Peyer's patch (tissue), 4 donors: Measurements from ENCODE around the gene TYW1B. TPM values are rescaled to one million over a fixed set of nuclear protein-coding genes. Genes with fewer than 3 reads are reported as not detected.
"Not testable (repeated sequence)": the region's sequence is repeated elsewhere in the genome, so short reads cannot be mapped to it uniquely, and the experiment has no call there.

Experiments
- DNase-seq, 3 donors: peaks; one replicate each; pipeline ENCODE4 v3.0.0-alpha.2; 2017 to 2019
- H3K27ac ChIP-seq, 4 donors: fragments of 200-600 bp; sonication (generic); one replicate each; pipeline ENCODE4 v1.5.1; 2016 to 2019
- H3K27me3 ChIP-seq, 2 donors: fragments of 200-600 bp; sonication (generic); one replicate each; pipeline ENCODE4 v1.5.1; 2019
- H3K36me3 ChIP-seq, 3 donors: fragments of 200-600 bp; sonication (generic); one replicate each; pipeline ENCODE4 v1.5.1; 2016 to 2019
- H3K4me1 ChIP-seq, 4 donors: fragments of 200-600 bp; sonication (generic); one replicate each; pipeline ENCODE4 v1.5.1; 2016 to 2019
- H3K4me3 ChIP-seq, 4 donors: fragments of 200-600 bp; sonication (generic); 1 replicate in 3 of 4; 2 replicates in 1 of 4; pipeline ENCODE4 v1.5.1; 2016 to 2019; ENCODE audit warnings: mild to moderate bottlenecking in 1 of 4
- H3K9me3 ChIP-seq, 4 donors: fragments of 200-600 bp; sonication (generic); one replicate each; pipeline ENCODE4 v1.5.1; 2016 to 2019; ENCODE audit warnings: mild to moderate bottlenecking in 1 of 4
- CTCF ChIP-seq, 6 experiments: fragments of 450-650 bp in 4 of 6; fragments of 200-600 bp in 2 of 6; sonication (generic) in 1 of 6; IDR thresholded peaks; one replicate each; pipeline ENCODE4 v1.5.1; 2017 to 2019; ENCODE audit warnings: antibody characterized with exemption in 6 of 6, mild to moderate bottlenecking in 3 of 6, moderate library complexity in 1 of 6
- POLR2A ChIP-seq, 2 donors: fragments of 450-650 bp; IDR thresholded peaks; one replicate each; pipeline ENCODE4 v1.5.1; 2017; ENCODE audit warnings: antibody characterized with exemption in 2 of 2, mild to moderate bottlenecking in 2 of 2, moderate library complexity in 2 of 2
- total RNA-seq, 4 donors: library from RNA; depleted of rRNA; stranded (reverse); fragments of >200 nt; gene quantifications; one replicate each; pipeline ENCODE4 v1.1.0, GENCODE V29; 2016

Gene TYW1B
- total RNA-seq, 4 donors from 2014 or later = 4.9 to 50.3 (median 9.7) TPM

- no peak overlapping the region for H3K27ac ChIP-seq
- no peak for DNase-seq
Observed at GRCh38 chr7:72622532-72622931, 205.5 kb downstream of the TYW1B start.

GRCh38 chr7:72621761-72622187 lies 206.2 kb downstream of the TYW1B start:
- not testable (repeated sequence) for H3K36me3 ChIP-seq, H3K9me3 ChIP-seq, H3K27me3 ChIP-seq, H3K4me3 ChIP-seq, DNase-seq, H3K4me1 ChIP-seq, H3K27ac ChIP-seq

More at GRCh38 chr7:72622532-72622931, 205.5 kb downstream of the TYW1B start:
- Histone ChIP-seq H3K27me3 (no peaks in the 10 kb centered on the region), H3K36me3 (no peaks in the 10 kb centered on the region), H3K4me3 (no peak overlapping the region), H3K9me3 (no peaks in the 10 kb centered on the region), H3K4me1 (no peaks in the 10 kb centered on the region)
- TF ChIP-seq POLR2A (IDR thresholded peaks at IDR 0.05) (no peak), CTCF (IDR thresholded peaks at IDR 0.05) (no peak)

- not testable (repeated sequence) for H3K27me3 ChIP-seq, H3K4me3 ChIP-seq, H3K4me1 ChIP-seq, H3K27ac ChIP-seq, DNase-seq, H3K36me3 ChIP-seq, H3K9me3 ChIP-seq
Observed at GRCh38 chr7:72620923-72621322, 207.1 kb downstream of the TYW1B start.

GRCh38 chr7:72618435-72619180 lies 209.4 kb downstream of the TYW1B start:
- not testable (repeated sequence) for H3K4me3 ChIP-seq, DNase-seq, H3K27ac ChIP-seq, H3K9me3 ChIP-seq, H3K27me3 ChIP-seq, H3K36me3 ChIP-seq, H3K4me1 ChIP-seq

- not testable (repeated sequence) for DNase-seq, H3K27me3 ChIP-seq, H3K4me3 ChIP-seq, H3K9me3 ChIP-seq, H3K27ac ChIP-seq, H3K36me3 ChIP-seq, H3K4me1 ChIP-seq
Observed at GRCh38 chr7:72609761-72610160, 218.2 kb downstream of the TYW1B start.

- H3K4me1 ChIP-seq, H3K27me3 ChIP-seq, DNase-seq, H3K4me3 ChIP-seq, H3K36me3 ChIP-seq, H3K27ac ChIP-seq, H3K9me3 ChIP-seq: not testable (repeated sequence)
Observed at GRCh38 chr7:72607988-72608387, 220.0 kb downstream of the TYW1B start.

- H3K36me3 ChIP-seq, H3K4me1 ChIP-seq, DNase-seq, H3K27ac ChIP-seq, H3K27me3 ChIP-seq, H3K9me3 ChIP-seq, H3K4me3 ChIP-seq: not testable (repeated sequence)
Observed at GRCh38 chr7:72605863-72606431, 222.1 kb downstream of the TYW1B start.

GRCh38 chr7:72604771-72605611 lies 223.0 kb downstream of the TYW1B start:
- H3K36me3 ChIP-seq, H3K27ac ChIP-seq, H3K9me3 ChIP-seq, H3K4me1 ChIP-seq, H3K27me3 ChIP-seq, H3K4me3 ChIP-seq, DNase-seq: not testable (repeated sequence)

- H3K4me3 ChIP-seq, H3K36me3 ChIP-seq, H3K4me1 ChIP-seq, DNase-seq, H3K27ac ChIP-seq, H3K27me3 ChIP-seq, H3K9me3 ChIP-seq: not testable (repeated sequence)
Observed at GRCh38 chr7:72603476-72603875, 224.5 kb downstream of the TYW1B start.
